Measurements from ENCODE around the gene GFRA1.

The GFRA1 gene
- long read RNA-seq, donor 1 = 0 reads
- long read RNA-seq, donor 2, full-length matches to known transcripts = 2 of 2 reads
- long read RNA-seq, donor 2, partial matches to known transcripts = 0 of 2 reads
- long read RNA-seq, donor 2, other reads (novel, unspliced or antisense) = 0 of 2 reads
- long read RNA-seq, donor 3, full-length matches to known transcripts = 1 of 1 reads
- long read RNA-seq, donor 3, partial matches to known transcripts = 0 of 1 reads
- long read RNA-seq, donor 3, other reads (novel, unspliced or antisense) = 0 of 1 reads
- long read RNA-seq, donor 4, full-length matches to known transcripts = 3 of 3 reads
- long read RNA-seq, donor 4, partial matches to known transcripts = 0 of 3 reads
- long read RNA-seq, donor 4, other reads (novel, unspliced or antisense) = 0 of 3 reads
- long read RNA-seq, donor 5, full-length matches to known transcripts = 1 of 1 reads
- long read RNA-seq, donor 5, partial matches to known transcripts = 0 of 1 reads
- long read RNA-seq, donor 5, other reads (novel, unspliced or antisense) = 0 of 1 reads
- long read RNA-seq, donor 6, full-length matches to known transcripts = 2 of 2 reads
- long read RNA-seq, donor 6, partial matches to known transcripts = 0 of 2 reads
- long read RNA-seq, donor 6, other reads (novel, unspliced or antisense) = 0 of 2 reads
- long read RNA-seq, donor 7, full-length matches to known transcripts = 3 of 3 reads
- long read RNA-seq, donor 7, partial matches to known transcripts = 0 of 3 reads
- long read RNA-seq, donor 7, other reads (novel, unspliced or antisense) = 0 of 3 reads
- long read RNA-seq, donor 8, full-length matches to known transcripts = 2 of 2 reads
- long read RNA-seq, donor 8, partial matches to known transcripts = 0 of 2 reads
- long read RNA-seq, donor 8, other reads (novel, unspliced or antisense) = 0 of 2 reads

- DNase-seq = peak; percentile 80
These were observed at the start of gene GFRA1 for GRCh38 chr10:116272440-116273283. TSS of gene GFRA1 (minus strand) at chr10:116273206. CDS start at chr10:116272029, 1,177 bp downstream.

GRCh38 chr10:116316503-116316902 is 43.5 kb upstream of the GFRA1 start:
- DNase-seq = no peak

GRCh38 chr10:116312548-116312947 is 39.5 kb upstream of the GFRA1 start:
- no peak for DNase-seq

GRCh38 chr10:116311706-116312490 is 38.9 kb upstream of the GFRA1 start:
- no peak for DNase-seq

- no peak for DNase-seq
These were observed 38.0 kb upstream of the GFRA1 start for GRCh38 chr10:116311016-116311415.

- no peak for DNase-seq
These were observed 34.4 kb upstream of the GFRA1 start for GRCh38 chr10:116307455-116307854.

GRCh38 chr10:116306847-116307246 is 33.8 kb upstream of the GFRA1 start:
- no peak for DNase-seq

GRCh38 chr10:116304923-116305322 is 31.9 kb upstream of the GFRA1 start:
- no peak for DNase-seq

GRCh38 chr10:116300542-116300941 is 27.5 kb upstream of the GFRA1 start:
- no peak for DNase-seq

- DNase-seq = no peak
These were observed 25.6 kb upstream of the GFRA1 start for GRCh38 chr10:116298586-116298985.

GRCh38 chr10:116296291-116296721 is 23.3 kb upstream of the GFRA1 start:
- no peak for DNase-seq

- no peak for DNase-seq
These were observed 19.5 kb upstream of the GFRA1 start for GRCh38 chr10:116292493-116292892.

- no peak for DNase-seq
These were observed 16.6 kb upstream of the GFRA1 start for GRCh38 chr10:116289652-116290051.

- no peak for DNase-seq
These were observed 15.0 kb upstream of the GFRA1 start for GRCh38 chr10:116287906-116288501.

GRCh38 chr10:116286626-116287200 is 13.7 kb upstream of the GFRA1 start:
- no peak for DNase-seq

GRCh38 chr10:116281775-116282174 is 8.8 kb upstream of the GFRA1 start:
- no peak for DNase-seq

GRCh38 chr10:116278846-116279245 is 5.8 kb upstream of the GFRA1 start:
- no peak for DNase-seq

- no peak for DNase-seq
These were observed 4.0 kb upstream of the GFRA1 start for GRCh38 chr10:116276981-116277380.

- DNase-seq = peak; percentile 84
These were observed 1.3 kb upstream of the GFRA1 start for GRCh38 chr10:116274064-116274904.

All from right kidney (tissue), 9 donors.